Hepatocyte (in vitro differentiated cells): ENCODE measurements around the gene CYP2J2. TPM values are rescaled to one million over a fixed set of nuclear protein-coding genes. Genes with fewer than 3 reads are reported as not detected.
"Not testable (repeated sequence)": the region's sequence is repeated elsewhere in the genome, so short reads cannot be mapped to it uniquely, and the experiment has no call there.

Source experiments
- DNase-seq: peaks from one replicate; pipeline ENCODE4 v3.0.0-alpha.2; 2016; ENCODE audit warnings: low spot score
- H2AFZ ChIP-seq: fragments of 200-600 bp; sonication (generic); 2 replicates; pipeline ENCODE4 v1.6.0; 2016; ENCODE audit warnings: antibody characterized with exemption, mild to moderate bottlenecking
- H3K27ac ChIP-seq: fragments of 200-600 bp; sonication (generic); 2 replicates; pipeline ENCODE4 v1.5.1; 2016; ENCODE audit warnings: mild to moderate bottlenecking
- H3K27me3 ChIP-seq: fragments of 200-600 bp; sonication (generic); 2 replicates; pipeline ENCODE4 v1.6.1; 2016
- H3K36me3 ChIP-seq: fragments of 200-600 bp; sonication (generic); replicated peaks from 2 replicates; pipeline ENCODE4 v1.5.1; 2016; ENCODE audit warnings: low read depth; ENCODE audit not compliant: insufficient read depth
- H3K4me1 ChIP-seq: fragments of 200-600 bp; sonication (generic); 2 replicates; pipeline ENCODE4 v1.5.1; 2016; ENCODE audit warnings: mild to moderate bottlenecking, moderate library complexity; ENCODE audit not compliant: insufficient read depth
- H3K4me2 ChIP-seq: fragments of 200-600 bp; sonication (generic); 2 replicates; pipeline ENCODE4 v1.6.0; 2016
- H3K4me3 ChIP-seq: fragments of 200-600 bp; sonication (generic); 2 replicates; pipeline ENCODE4 v1.5.1; 2016; ENCODE audit warnings: mild to moderate bottlenecking
- H3K79me2 ChIP-seq: fragments of 200-600 bp; sonication (generic); 2 replicates; pipeline ENCODE4 v1.6.0; 2017; ENCODE audit warnings: mild to moderate bottlenecking
- H3K9me2 ChIP-seq: fragments of 200-600 bp; sonication (generic); replicated peaks from 2 replicates; pipeline ENCODE4 v1.6.0; 2017; ENCODE audit warnings: mild to moderate bottlenecking; ENCODE audit not compliant: insufficient read depth
- H3K9me3 ChIP-seq: fragments of 200-600 bp; sonication (generic); 2 replicates; pipeline ENCODE4 v1.5.1; 2016; ENCODE audit warnings: low read depth, mild to moderate bottlenecking
- H4K20me1 ChIP-seq: fragments of 200-600 bp; sonication (generic); 2 replicates; pipeline ENCODE4 v1.6.0; 2016; ENCODE audit warnings: mild to moderate bottlenecking; ENCODE audit not compliant: insufficient read depth, poor library complexity, severe bottlenecking
- CTCF ChIP-seq: fragments of 200-600 bp; sonication (generic); IDR thresholded peaks from 2 replicates; pipeline ENCODE4 v1.5.1; 2016; ENCODE audit warnings: antibody characterized with exemption, mild to moderate bottlenecking; ENCODE audit not compliant: poor library complexity
- EZH2 ChIP-seq: fragments of 200-600 bp; sonication (generic); IDR thresholded peaks from 2 replicates; pipeline ENCODE4 v1.6.1; 2016; ENCODE audit warnings: antibody characterized with exemption, mild to moderate bottlenecking, borderline replicate concordance
- EZH2phosphoT487 ChIP-seq: fragments of 200-600 bp; sonication (generic); IDR thresholded peaks from one replicate; pipeline ENCODE4 v1.6.1; 2018; ENCODE audit warnings: antibody characterized with exemption, mild to moderate bottlenecking, low read depth, moderate library complexity; ENCODE audit not compliant: unreplicated experiment, severe bottlenecking
- WGBS: methylation state at CpG from one replicate; pipeline ENCODE4 v1.1.6; 2016; ENCODE audit warnings: low lambda C conversion rate; ENCODE audit errors: missing lambda C conversion rate; 5-methylcytosine and 5-hydroxymethylcytosine counted together
- polyA plus RNA-seq: library from polyadenylated mRNA; unstranded; fragments of >200 nt; fragmentation: Nextera tagmentation; extraction: Ambion mirVana; gene quantifications from 2 replicates; pipeline ENCODE4 v1.2.1, GENCODE V29; 2016
- total RNA-seq: library from RNA; depleted of rRNA; stranded (reverse); fragments of >200 nt; gene quantifications from 2 replicates; pipeline ENCODE4 v1.2.3, GENCODE V29; 2014

The CYP2J2 gene
- total and polyA plus RNA-seq, 2 experiments from 2014 or later, result 6.1 to 9.4 TPM

- Histone ChIP-seq H4K20me1 (no peaks in the 10 kb centered on the region), H3K36me3 (no peaks in the 10 kb centered on the region), H3K4me1 (no peaks in the 10 kb centered on the region), H3K4me3 (peak overlapping the region; percentile 77), H3K27me3 (peaks cover 30% of the 10 kb centered on the region), H3K27ac (no peak overlapping the region), H3K9me3 (peaks cover 6% of the 10 kb centered on the region), H2AFZ (peak overlapping the region; percentile 90), H3K79me2 (no peaks in the 10 kb centered on the region), H3K4me2 (peak overlapping the region; percentile 93), H3K9me2 (no peaks in the 10 kb centered on the region)
- DNase-seq, result no peak
- 59% methylated on average over 2 of the region's 2 CpGs for WGBS
- TF ChIP-seq CTCF, result no peak
- TF ChIP-seq EZH2, result no peak
Observed at GRCh38 chr1:59927213-59927612, 640 bp upstream of the CYP2J2 start.

GRCh38 chr1:59924653-59925052, 1.9 kb downstream of the CYP2J2 start:
- no peak for DNase-seq
- TF ChIP-seq CTCF, result no peak
- TF ChIP-seq EZH2, result no peak
- no peak for TF ChIP-seq EZH2phosphoT487
- no peaks in the 10 kb centered on the region for H3K36me3 ChIP-seq
- H4K20me1 ChIP-seq, result no peaks in the 10 kb centered on the region
- peaks cover 22% of the 10 kb centered on the region for H3K27me3 ChIP-seq
- peaks cover 6% of the 10 kb centered on the region for H3K9me3 ChIP-seq
- no peak overlapping the region for H3K4me2 ChIP-seq
- H3K4me1 ChIP-seq, result no peaks in the 10 kb centered on the region
- no peaks in the 10 kb centered on the region for H3K9me2 ChIP-seq
- H3K79me2 ChIP-seq, result no peaks in the 10 kb centered on the region
- H2AFZ ChIP-seq, result no peak overlapping the region
- no peak overlapping the region for H3K4me3 ChIP-seq
- H3K27ac ChIP-seq, result no peak overlapping the region

GRCh38 chr1:59921258-59921899, 5.2 kb downstream of the CYP2J2 start:
- H3K9me2 ChIP-seq, DNase-seq, H3K79me2 ChIP-seq, H3K36me3 ChIP-seq, H3K9me3 ChIP-seq, H3K4me3 ChIP-seq, H3K4me2 ChIP-seq, H3K27ac ChIP-seq, H2AFZ ChIP-seq, H4K20me1 ChIP-seq, H3K27me3 ChIP-seq, H3K4me1 ChIP-seq: not testable (repeated sequence)
- 83% methylated on average over 6 of the region's 6 CpGs for WGBS

- DNase-seq, result no peak
- peaks cover under 1% of the 10 kb centered on the region for H3K9me3 ChIP-seq
- H3K27me3 ChIP-seq, result no peaks in the 10 kb centered on the region
- 66% methylated on average over 2 of the region's 2 CpGs for WGBS
- H3K9me2 ChIP-seq, result no peaks in the 10 kb centered on the region
- H3K4me3 ChIP-seq, result no peak overlapping the region
- no peak overlapping the region for H3K4me2 ChIP-seq
- no peaks in the 10 kb centered on the region for H4K20me1 ChIP-seq
- H3K36me3 ChIP-seq, result no peaks in the 10 kb centered on the region
- no peak overlapping the region for H3K27ac ChIP-seq
- H2AFZ ChIP-seq, result no peak overlapping the region
- TF ChIP-seq EZH2phosphoT487, result no peak
- TF ChIP-seq EZH2, result no peak
- TF ChIP-seq CTCF, result no peak
- peaks cover 10% of the 10 kb centered on the region for H3K4me1 ChIP-seq
- no peaks in the 10 kb centered on the region for H3K79me2 ChIP-seq
Observed at GRCh38 chr1:59919746-59920145, 6.8 kb downstream of the CYP2J2 start.
